ENCODE measurements around the gene KCNMB3.

- TF ChIP-seq CTCF (IDR thresholded peaks at IDR 0.05): no peak
- no peak for TF ChIP-seq POLR2AphosphoS5 (IDR thresholded peaks at IDR 0.05)
These were observed at the start of gene KCNMB3 for GRCh38 chr3:179250803-179251476.

All from esophagus muscularis mucosa (tissue), 3 donors.